DMS53 (cell line): ENCODE results near the gene GALNT18.

Experiments used
- DNase-seq: peaks from one replicate; lab custom pipeline; 2025; lab: John Stamatoyannopoulos, UW

Gene GALNT18

DNA sequence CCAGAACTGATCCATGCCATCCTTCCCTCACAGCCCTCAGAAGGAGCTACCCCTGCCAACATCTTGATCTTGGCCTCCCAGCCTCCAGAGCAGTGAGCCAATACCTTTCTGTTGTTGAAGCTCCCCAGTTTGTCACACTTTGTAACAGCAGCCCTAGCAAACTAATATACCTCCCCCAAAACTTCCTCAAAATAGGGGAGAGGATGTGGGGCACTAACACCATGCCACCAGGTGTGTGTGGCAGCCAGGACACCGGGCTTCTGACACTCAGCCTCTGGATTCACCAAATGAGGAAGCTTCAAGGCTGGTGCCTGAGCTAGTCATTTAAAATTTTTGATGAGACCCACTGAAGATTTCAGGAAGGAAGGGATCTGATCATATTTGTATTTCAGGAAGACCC lies 353.7 kb downstream of the GALNT18 start:
- DNase-seq: no peak

DNA sequence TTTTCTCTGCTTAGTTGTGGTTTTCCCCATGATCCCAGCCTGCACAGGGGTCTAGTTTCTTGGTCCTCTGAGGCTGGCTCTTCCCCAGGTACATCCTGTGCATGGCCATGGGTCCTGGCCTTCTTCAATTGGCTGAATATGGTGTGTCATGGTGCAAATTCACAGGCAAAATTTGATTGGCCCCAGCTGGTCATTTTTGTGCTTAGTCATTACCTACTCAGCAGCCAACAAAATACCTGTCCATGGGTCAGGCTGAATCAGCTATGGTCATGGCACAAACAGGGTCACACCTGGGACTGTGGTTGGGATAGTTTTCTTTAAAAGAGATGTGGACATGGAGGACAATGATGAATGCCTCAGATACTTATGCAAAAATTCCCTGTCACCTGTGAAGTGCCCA lies 354.5 kb downstream of the GALNT18 start:
- DNase-seq: peak; percentile 28

DNA sequence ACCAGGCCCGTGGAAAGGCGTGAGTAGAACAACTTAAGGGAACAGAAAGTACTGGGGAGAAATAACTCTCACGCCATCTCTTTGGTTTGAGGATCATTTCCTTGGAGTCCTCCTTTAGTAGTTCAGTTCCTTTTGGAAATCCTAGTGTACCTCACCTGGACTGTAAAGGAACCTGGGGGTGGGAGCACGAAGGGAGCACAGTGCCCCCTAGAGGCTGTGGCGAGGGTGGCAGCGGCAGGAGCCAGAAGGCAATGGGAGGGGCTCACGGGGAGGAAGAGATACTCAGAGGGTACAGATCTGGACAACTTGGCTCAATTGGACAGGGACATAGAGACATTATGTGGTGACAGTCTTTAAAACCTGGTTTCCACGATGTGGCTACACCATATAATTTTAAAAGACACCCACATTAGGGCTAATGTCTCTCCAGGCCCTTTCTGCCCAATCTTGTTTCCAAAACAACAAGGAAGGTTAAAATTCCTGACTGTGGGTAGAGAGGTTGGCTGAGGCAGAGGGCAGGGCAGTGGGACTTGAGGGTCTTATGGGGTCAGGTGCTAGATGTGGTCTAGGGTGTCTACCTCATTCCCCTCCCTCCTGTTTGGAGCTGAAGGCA lies 355.7 kb downstream of the GALNT18 start:
- DNase-seq: peak; percentile 82

DNA sequence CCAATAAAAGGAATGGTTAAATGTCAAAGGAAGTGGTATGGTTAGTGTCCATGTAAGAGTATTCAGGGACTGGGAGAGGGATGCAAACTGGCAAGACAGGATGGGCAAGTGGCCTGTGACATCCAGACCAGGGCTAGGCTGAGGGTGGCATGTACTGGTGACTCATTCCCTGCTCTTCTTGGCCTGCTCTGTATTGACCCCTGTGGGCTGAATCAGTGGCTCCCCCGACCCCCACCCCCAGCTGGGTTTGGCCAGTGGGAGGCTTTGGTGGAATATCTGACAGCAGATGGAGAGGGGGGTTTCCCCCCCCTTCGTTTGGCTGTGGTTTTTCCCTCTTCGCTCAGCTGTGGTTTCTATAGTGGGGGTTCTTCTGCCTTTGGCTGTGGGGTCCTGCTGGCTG lies 356.5 kb downstream of the GALNT18 start:
- peak; percentile 77 for DNase-seq

DNA sequence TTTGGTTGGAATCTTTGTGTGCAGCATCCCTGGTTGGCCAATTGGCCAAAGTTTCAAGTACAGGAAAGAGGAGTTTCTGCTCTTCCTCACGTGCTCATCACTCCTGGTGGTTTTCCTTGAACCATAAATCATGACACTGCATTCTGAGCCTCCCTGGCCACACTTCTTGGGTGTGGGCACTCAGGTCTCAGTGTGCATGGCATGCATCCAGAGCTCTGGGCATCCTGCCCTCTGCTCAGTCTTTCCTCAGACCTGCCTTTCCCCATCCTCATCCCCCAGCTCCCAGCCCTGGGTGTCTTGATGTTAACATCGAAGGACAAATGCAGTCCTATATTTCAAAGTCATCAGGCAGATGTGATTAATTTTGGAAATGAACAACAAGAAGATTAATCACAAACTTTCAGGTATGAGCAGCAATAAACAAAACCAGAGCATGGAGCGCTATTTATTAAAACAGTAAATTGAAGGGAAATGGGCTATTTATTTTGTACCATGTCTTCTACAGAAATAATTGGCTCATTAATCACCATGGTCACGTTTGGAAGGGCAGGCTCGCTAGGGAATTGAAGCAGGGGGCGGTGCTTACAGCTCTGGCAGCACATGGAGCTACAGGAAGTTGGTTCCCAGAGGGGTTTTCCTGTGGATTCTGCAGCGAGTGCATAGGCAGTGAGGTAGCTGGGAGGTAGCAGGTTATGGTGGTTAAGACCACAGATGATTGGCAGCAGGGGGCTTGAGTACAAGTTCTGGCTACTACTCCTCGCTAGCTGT lies 358.4 kb downstream of the GALNT18 start:
- DNase-seq: no peak

DNA sequence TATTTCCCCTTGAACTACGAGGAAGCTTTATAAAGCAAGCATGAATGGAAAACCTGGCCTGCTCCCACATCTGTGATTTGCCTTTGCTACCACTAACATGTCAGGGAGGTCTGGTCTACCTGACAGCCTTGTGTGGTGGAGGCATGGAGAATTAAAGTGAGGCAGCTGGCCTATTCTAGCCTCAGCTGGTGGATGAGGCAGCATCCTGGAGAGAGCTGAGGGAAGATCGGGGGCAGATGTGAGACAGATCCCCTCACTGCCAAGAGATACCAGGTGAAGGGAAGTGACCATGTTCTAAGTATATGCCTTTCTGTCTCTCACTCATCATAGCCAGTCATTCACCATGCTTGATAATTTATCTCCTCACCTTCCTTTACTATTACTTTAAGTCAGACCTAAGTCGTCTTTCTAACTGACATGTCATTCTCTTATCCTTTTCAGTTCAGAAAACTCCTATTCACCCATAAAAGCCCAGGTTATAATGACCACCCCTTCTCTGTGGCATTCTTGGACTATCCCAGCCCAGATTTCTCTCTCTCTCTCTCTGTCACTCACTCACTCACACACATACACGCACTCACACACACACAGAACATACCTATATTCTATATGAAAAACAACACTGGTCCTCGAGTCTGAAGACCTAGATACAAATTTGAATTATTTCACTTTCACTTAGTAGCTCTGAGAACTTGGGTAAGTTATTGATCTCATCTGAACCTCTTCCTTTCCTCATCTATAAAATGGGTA lies 359.5 kb downstream of the GALNT18 start:
- no peak for DNase-seq

DNA sequence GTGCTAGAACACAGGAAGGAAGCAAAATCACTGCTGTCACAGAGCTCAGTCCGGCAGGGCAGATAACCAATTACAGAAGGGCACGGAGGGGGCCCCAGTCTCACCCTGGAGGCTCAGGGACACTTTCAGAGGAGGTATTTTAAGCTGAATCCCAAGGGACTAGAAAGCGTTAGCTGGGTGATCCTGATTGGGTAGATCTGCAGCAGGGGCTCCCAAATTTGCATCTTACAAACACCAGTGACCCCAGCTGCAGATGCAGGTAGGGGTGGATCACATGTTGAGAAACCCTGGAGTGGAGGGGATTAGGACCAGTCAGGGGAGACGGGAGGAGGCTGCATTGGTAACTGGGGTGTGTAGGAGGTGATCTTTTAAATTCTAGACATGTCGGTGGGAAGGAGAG lies 360.2 kb downstream of the GALNT18 start:
- no peak for DNase-seq

DNA sequence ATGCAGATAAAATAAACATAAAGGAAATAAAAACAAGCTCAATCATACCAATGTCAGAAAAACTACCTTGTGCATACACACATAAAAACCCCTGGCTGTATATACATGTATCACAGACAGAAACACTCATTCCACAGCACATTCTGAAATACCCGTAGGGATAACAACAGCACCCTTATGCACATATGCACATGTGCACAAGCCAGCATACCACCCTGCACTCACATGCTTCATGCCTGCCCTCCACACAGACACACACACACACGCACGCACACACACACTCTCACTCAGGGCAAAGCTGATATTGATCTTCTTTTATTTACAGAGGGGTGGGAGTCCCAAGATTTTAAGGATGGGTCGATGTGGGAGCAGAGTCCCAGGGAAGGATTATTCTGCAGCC lies 360.9 kb downstream of the GALNT18 start:
- no peak for DNase-seq

DNA sequence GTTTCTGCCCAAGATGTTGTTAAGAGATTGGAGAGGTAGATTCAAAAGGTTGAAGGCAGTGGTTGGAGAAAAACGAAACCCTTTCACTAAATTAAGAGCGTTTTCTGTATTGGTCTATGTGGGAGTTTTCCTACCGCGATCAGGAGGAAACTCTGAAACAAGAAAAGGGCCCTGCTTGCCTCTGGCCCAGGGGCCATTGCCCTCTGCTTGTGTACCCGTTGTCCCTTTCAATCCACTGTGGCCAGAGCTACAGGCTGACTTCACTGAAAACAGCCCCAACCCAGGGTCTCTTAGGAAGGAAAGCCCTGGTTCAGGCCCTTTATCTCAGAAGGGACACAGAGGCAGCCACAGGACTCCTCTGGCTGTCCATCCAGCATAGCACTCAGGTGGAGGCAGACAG lies 367.8 kb downstream of the GALNT18 start:
- no peak for DNase-seq

DNA sequence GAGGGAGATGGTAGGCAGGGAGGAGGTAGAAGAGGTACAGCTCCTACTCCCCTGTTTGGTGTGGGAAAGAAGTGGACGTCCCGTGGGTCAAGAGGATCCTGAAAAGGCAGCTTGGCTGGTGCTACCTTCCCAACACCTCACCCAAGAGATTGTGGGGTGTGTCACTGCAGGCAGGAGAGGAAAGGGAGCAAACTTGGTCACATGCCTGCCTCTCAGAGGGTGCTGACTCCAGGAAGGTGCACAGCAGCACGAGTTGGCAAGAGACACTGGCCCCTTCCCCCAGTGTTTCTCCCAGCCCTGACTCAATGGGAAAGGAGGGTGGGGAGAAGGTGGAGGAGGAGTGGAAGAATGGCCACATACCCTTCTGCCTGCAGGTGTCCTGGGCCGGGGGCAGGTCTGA lies 368.3 kb downstream of the GALNT18 start:
- DNase-seq: peak; percentile 53

DNA sequence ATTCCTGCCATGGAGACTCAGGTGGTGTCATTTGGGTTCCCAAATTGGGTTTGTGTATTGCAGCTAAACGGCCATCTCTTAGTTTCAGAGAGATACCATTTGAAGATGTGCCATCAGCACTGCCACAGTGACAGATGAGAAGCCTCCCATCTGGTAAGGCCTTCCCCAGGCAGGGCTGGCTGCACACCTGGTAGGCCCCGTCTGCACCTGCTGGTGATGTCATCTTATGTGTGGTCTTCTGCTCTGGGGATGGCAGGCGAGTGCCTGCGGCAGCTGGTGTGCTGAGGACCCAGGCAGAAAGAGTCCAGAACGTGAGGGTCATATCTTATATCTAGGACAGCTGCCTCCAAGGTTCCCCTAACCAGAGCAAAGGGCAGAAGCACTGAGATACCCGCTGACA lies 369.4 kb downstream of the GALNT18 start:
- peak; percentile 98 for DNase-seq

DNA sequence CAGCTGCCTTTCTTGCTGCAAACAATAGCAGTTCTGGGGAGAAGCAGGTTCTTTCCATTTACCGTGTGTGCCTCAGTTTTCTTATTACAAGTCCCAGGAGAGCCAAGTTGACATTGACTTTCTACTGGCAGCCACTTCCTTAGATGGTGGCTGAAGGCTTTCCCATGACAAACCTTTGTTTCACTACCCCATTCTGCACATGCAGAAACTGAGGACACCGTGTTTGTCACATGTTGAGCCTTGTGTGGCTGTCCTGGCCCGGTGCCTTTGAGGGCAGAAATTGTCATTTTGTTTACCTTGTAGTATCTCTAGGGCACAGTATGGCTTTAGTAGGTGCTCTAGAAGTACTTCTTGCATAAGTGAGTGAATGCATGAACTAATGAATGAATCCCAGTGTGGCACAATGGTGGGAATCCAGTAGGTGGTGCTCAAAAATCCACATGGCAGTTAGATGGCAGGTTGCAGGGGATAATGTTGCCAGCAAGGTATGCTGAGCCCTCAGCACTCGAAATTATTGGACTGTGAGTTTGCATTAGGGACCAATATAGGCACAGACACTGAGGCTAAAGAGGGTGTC lies 370.3 kb downstream of the GALNT18 start:
- peak; percentile 55 for DNase-seq

DNA sequence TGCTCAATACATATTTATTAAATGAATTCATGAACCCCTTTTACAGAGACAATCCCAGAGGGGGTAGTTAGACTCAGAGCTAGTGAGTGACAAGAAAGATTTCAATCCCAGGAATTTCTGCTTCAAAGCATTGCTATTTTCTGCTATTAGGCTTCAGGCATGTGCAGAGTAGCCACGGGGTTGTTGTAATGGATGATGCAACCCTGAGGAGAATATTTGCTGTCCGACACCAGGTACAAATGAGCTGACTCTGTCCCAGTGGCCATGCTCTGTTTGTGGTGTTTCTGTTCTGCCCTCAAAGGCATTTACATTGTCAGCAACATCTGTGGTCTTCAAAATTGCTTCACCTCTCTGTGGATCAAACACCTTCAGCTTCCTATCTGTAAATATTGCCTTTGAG lies 371.3 kb downstream of the GALNT18 start:
- peak; percentile 48 for DNase-seq

DNA sequence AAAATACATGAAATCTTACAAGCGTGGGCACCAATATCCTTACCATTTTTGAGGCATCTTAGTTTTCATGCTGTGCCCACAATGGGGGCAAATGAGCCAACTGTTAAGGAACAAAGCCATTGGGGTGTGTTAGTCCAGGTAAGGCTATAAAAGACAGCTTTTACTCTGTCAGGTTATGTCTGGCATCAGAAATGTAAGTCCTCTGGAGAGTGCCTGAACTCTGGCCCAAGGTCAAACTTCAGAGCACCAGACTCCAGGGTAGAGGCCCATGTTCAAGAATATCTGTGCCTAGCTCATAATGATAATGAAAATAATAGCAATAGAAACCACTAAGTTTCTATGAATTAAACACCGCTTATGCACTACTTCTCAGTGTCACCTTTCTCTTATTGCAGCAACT lies 374.2 kb downstream of the GALNT18 start:
- DNase-seq: peak; percentile 47

DNA sequence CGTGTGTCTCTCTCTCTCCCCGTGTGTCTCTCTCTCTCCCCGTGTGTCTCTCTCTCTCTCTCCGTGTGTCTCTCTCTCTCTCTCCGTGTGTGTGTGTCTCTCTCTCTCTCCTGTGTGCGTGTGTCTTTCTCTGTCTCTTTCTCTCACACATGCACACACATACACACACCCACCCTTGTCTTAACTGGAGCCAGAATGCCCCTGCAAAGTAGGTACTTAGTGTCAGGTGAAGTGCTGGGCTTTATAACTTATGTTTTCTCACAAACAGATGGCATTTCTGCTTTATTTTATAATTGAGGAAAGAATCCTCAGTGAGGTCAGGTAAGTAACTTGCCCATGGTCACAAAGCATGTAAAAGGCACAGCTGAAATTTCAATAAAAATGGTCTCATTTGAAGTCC lies 374.7 kb downstream of the GALNT18 start:
- peak; percentile 47 for DNase-seq

DNA sequence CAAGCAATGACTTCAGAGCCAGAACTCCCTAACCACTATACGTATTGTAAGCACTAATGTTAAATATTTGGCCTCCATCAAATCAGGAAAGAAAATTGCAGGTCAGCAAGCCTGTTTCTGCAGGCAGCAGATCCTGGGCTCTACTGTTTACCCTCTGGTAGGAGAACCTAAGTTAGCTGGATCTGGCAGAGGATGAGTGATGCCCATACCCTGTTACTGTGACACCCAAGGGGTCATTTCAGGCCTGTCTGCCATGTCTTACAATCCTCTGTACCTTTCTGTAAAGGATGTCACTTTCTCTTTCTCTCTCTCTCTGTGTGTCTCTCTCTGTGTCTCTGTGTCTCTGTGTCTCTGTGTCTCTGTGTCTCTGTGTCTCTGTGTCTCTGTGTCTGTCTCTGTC lies 375.6 kb downstream of the GALNT18 start:
- DNase-seq: peak; percentile 19

DNA sequence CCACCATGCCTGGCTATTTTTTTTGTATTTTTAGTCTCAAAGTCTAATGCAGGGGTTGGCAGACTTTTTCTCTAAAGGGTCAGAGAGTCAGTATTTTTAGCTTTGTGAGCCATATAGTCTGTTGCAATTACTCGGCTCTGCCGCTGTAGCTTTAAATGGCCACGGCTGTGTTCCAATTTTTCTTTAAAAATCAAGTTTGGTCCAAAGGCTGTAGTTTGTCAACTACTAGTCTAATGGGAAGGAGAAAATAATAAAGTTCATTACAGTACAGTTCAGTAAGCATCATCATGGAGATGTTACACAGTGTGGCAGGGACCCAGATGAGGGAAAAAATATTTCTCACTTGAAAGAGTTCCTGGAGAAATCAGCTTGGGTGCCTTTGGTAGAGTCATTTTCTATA lies 376.4 kb downstream of the GALNT18 start:
- DNase-seq: no peak

DNA sequence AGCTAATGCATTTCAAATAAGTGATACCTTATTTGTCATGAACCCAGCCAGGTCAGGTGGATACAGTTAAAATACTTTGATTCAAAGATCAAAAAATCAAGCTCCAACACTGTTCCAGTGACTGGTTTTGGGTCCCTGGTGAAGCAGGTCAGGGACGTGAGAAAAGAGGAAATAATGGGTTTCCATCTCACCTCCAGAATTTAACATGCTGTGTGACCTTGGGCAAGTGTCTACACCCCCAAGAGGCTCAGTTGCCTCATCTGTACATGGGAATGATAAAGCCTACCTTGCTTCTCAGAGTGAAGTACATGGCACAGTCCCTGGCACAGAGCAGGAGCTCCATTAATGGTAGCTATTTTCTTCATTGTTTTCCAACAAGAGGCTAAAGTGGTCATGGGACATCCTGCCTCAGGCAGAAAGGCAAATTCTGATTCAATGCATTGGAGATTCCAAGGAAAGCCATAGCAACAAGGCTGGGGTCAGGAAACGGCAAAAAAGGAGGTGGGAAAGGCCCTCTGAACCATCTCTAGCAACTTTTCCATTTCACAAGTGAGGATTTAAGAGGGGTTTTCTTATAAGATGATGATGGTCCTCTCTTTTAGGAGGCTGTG lies 377.2 kb downstream of the GALNT18 start:
- DNase-seq: no peak

DNA sequence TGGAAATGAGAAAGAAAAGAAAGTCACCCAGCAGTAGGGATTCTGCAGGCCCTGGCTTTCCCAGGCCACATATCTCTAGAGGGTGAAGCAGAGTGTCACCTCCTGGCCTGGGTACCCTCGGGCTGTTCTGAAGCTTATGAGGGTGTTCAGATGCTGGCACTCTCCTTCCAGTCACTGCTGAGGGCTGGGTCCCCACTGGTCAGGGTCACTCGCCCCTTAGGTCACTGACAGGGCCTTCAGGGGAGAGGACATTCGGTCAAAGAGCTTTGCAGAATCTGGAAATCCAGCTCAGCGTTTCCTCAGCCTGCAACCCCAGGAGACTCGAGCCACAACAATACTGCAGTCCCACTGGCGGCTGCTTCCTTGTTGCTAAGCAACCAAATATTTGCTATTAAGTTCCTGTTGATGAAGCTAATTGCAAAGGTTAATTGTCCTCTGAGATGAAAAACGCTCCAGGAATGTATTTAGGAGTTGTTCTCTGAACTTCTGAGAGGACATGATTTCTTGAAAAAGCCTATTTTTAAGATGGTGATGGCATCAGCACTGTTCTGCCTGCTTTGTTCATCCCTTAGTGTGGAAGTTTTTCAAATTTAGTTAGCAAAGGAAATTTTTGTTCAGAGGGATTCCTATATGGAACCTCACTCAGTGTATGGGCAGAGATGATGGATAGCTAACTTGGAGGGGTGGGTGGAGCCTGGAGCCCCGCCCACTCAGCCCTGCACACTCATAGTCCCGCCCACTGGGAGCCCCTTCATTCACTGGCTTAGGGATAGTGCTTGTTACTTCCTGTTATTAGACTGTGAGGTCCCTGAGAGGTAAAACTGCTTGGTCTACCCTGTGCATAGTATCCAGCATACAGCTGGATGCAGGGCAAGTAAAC lies 378.0 kb downstream of the GALNT18 start:
- DNase-seq: peak; percentile 67

DNA sequence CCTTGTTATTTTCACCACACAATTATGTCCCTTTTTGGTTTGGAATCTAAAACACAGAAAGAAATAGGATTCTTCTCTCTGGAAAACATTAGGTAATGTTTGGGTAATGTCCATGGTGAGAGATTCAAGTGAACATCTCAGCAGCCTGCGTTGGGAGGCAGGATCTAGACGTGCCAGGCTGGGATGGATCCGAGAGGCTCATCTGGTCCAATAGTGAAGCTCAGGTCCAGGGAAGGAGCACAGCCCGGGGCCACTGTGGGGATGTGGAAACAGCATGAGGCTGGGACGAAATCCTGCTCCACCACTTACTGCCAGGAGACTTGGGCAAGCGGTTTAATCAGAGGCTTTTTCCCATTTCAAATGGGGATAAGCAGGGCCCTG lies 378.6 kb downstream of the GALNT18 start:
- no peak for DNase-seq

DNA sequence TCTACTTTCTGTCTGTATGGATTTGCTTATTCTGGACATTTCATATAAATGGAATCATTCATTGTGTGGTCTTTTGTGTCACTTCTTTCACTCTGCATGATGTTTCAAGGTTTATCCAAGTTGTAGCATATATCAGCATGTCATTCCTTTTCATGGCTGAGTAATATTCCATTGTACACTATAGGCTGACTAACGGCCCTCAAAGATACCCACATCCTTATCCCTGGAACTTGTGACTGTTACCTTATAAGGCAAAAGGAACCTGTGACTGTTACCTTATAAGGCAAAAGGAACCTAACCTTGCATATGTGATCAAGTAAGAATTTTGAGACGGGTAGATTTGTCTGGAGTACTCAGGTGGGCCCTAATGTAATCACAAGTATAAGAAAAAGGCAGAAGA lies 380.5 kb downstream of the GALNT18 start:
- DNase-seq: no peak
